Liver (tissue), 9 donors: Measurements from ENCODE around the gene PFN4. TPM values are rescaled to one million over a fixed set of nuclear protein-coding genes. Genes with fewer than 3 reads are reported as not detected.

Source experiments
- DNase-seq: peaks from one replicate; pipeline ENCODE4 v3.0.0-alpha.2; 2017; ENCODE audit warnings: low spot score
- H3K27ac ChIP-seq, 2 donors: one replicate each; pipeline ENCODE4 v1.7.0; 2013; ENCODE audit warnings: inconsistent platforms in 2 of 2, low read length in 2 of 2, control low read depth in 1 of 2, low read depth in 1 of 2, mild to moderate bottlenecking in 1 of 2
- H3K27me3 ChIP-seq, 4 donors: one replicate each; pipeline versions ENCODE4 v1.6.1 to v1.7.0; 2013; ENCODE audit warnings: low read length in 3 of 4, inconsistent platforms in 1 of 4, mild to moderate bottlenecking in 1 of 4, moderate library complexity in 1 of 4; ENCODE audit not compliant: control insufficient read depth in 4 of 4, insufficient read depth in 4 of 4
- H3K36me3 ChIP-seq, 4 donors: one replicate each; pipeline versions ENCODE4 v1.6.1 to v1.7.0; 2013; ENCODE audit warnings: low read length in 3 of 4, mild to moderate bottlenecking in 3 of 4, low read depth in 1 of 4, moderate library complexity in 1 of 4; ENCODE audit not compliant: control insufficient read depth in 4 of 4, insufficient read depth in 3 of 4
- H3K4me1 ChIP-seq, 4 donors: one replicate each; pipeline versions ENCODE4 v1.6.1 to v1.7.0; 2013; ENCODE audit warnings: low read length in 3 of 4, mild to moderate bottlenecking in 3 of 4, moderate library complexity in 1 of 4; ENCODE audit not compliant: control insufficient read depth in 4 of 4, insufficient read depth in 4 of 4
- H3K4me3 ChIP-seq, 3 donors: one replicate each; pipeline versions ENCODE4 v1.6.1 to v1.7.0; 2013; ENCODE audit warnings: low read length in 3 of 3, control low read depth in 1 of 3, low read depth in 1 of 3, mild to moderate bottlenecking in 1 of 3
- H3K9ac ChIP-seq, 2 donors: one replicate each; pipeline ENCODE4 v1.7.0; 2013; ENCODE audit warnings: low read length in 2 of 2, mild to moderate bottlenecking in 2 of 2, moderate library complexity in 2 of 2, control low read depth in 1 of 2, low read depth in 1 of 2
- H3K9me3 ChIP-seq, 4 donors: one replicate each; pipeline versions ENCODE4 v1.6.1 to v1.7.0; 2013; ENCODE audit warnings: low read length in 3 of 4; ENCODE audit not compliant: control insufficient read depth in 4 of 4
- CTCF ChIP-seq: fragments of 150-350 bp; IDR thresholded peaks from 2 replicates; pipeline ENCODE4 v1.5.1; 2017; ENCODE audit warnings: improper control_type of control experiment, low read depth, low read length; ENCODE audit not compliant: missing input control
- FOXA1 ChIP-seq: IDR thresholded peaks from 2 replicates; pipeline ENCODE4 v1.6.1; 2016; ENCODE audit warnings: antibody characterized with exemption
- GABPA ChIP-seq, 2 donors: IDR thresholded peaks in 1 of 2; conservative IDR thresholded peaks in 1 of 2; 2 replicates each; pipeline ENCODE4 v1.6.1; 2016; ENCODE audit warnings: antibody characterized with exemption in 2 of 2, mild to moderate bottlenecking in 1 of 2, moderate library complexity in 1 of 2
- HNF4A ChIP-seq, 2 donors: conservative IDR thresholded peaks; 2 replicates each; pipeline ENCODE4 v1.6.1; 2016; ENCODE audit warnings: antibody characterized with exemption in 2 of 2, mild to moderate bottlenecking in 2 of 2
- HNF4G ChIP-seq: IDR thresholded peaks from 2 replicates; pipeline ENCODE4 v1.6.1; 2016; ENCODE audit warnings: antibody characterized with exemption
- JUND ChIP-seq, 2 donors: IDR thresholded peaks; 2 replicates each; pipeline ENCODE4 v1.6.1; 2016; ENCODE audit warnings: antibody characterized with exemption in 2 of 2
- MAX ChIP-seq: IDR thresholded peaks from 2 replicates; pipeline ENCODE4 v1.6.1; 2016; ENCODE audit warnings: antibody characterized with exemption
- NR2F2 ChIP-seq: IDR thresholded peaks from 2 replicates; pipeline ENCODE4 v1.6.1; 2016; ENCODE audit warnings: antibody characterized with exemption
- RAD21 ChIP-seq, 2 donors: IDR thresholded peaks; 2 replicates each; pipeline ENCODE4 v1.6.1; 2016; ENCODE audit warnings: antibody characterized with exemption in 2 of 2, mild to moderate bottlenecking in 2 of 2
- RXRA ChIP-seq, 2 donors: IDR thresholded peaks; 2 replicates each; pipeline ENCODE4 v1.6.1; 2017 to 2018; ENCODE audit warnings: antibody characterized with exemption in 2 of 2, mild to moderate bottlenecking in 1 of 2
- SP1 ChIP-seq: IDR thresholded peaks from 2 replicates; pipeline ENCODE4 v1.6.1; 2018; ENCODE audit warnings: antibody characterized with exemption, mild to moderate bottlenecking
- TAF1 ChIP-seq: conservative IDR thresholded peaks from 2 replicates; pipeline ENCODE4 v1.6.1; 2016; ENCODE audit warnings: antibody characterized with exemption, mild to moderate bottlenecking
- YY1 ChIP-seq: IDR thresholded peaks from 2 replicates; pipeline ENCODE4 v1.6.1; 2016; ENCODE audit warnings: antibody characterized with exemption, mild to moderate bottlenecking
- WGBS: extraction: QIAGEN DNeasy Blood & Tissue Kit; methylation state at CpG from one replicate; pipeline ENCODE4 v1.1.7; 2013; 5-methylcytosine and 5-hydroxymethylcytosine counted together
- polyA plus RNA-seq, 2 donors: library from polyadenylated mRNA; stranded (reverse) in 1 of 2; unstranded in 1 of 2; fragments of 200-250 nt in 1 of 2; fragments of >200 nt in 1 of 2; fragmentation: Nextera tagmentation in 1 of 2; extraction: Ambion mirVana in 1 of 2; gene quantifications; one replicate each; pipeline versions ENCODE4 v1.2.1 to v1.2.3, GENCODE V29; 2013 to 2015
- total RNA-seq, 2 donors: library from RNA; depleted of rRNA; stranded (reverse); fragments of >200 nt; gene quantifications; one replicate each; pipeline ENCODE4 v1.2.3, GENCODE V29; 2014
- TF ChIP-seq, protein P1 (sequence below): IDR thresholded peaks from 2 replicates; pipeline ENCODE4 v1.6.1; 2016; ENCODE audit warnings: antibody characterized with exemption
- TF ChIP-seq, protein P2 (sequence below): IDR thresholded peaks from 2 replicates; pipeline ENCODE4 v1.6.1; 2016; ENCODE audit warnings: antibody characterized with exemption, mild to moderate bottlenecking
- donor health status: healthy.
- donor health status: healthy.
- donor health status: healthy.
- donor health status: healthy.
- donor health status: healthy.

PFN4 gene
- total and polyA plus RNA-seq, 4 donors, result 0.12 to 0.51 (median 0.40) TPM; not detected in 1

DNA sequence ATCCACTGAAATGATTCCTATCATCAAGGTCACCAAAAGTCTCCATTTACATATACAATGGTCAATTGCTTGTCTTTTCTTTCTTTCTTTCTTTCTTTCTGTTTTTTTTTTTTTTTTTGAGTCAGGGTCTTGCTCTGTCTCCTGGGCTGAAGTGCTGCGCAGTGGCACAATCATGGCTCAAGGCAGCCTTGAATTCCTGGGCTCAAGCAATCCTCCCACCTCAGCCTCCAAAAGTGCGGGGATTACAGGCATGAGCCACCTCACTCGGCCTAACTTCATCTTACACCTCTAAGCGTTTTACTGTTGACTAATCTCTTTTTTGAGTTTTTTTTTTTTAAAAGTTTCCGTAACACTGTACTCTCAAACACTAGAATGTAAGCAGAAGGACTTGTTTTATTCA, 47.9 kb downstream of the PFN4 start:
- TF ChIP-seq TAF1 (no peak), HNF4A (conservative IDR thresholded peaks at IDR 0.05) (no peak), HNF4G (no peak), RXRA (IDR thresholded peaks at IDR 0.05) (no peak)
- TF ChIP-seq, protein P1, sequence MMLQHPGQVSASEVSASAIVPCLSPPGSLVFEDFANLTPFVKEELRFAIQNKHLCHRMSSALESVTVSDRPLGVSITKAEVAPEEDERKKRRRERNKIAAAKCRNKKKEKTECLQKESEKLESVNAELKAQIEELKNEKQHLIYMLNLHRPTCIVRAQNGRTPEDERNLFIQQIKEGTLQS, result no peak
- Histone ChIP-seq H3K4me3 (peak overlapping the region; percentile 55 to 97 (median 81)), H3K27me3 (no peaks in the 10 kb centered on the region), H3K9ac (peak overlapping the region; percentile 61 to 65), H3K36me3 (peaks cover 0 to 22% (median 10%) of the 10 kb centered on the region in 4 donors), H3K9me3 (no peaks in the 10 kb centered on the region), H3K4me1 (peaks cover 1 to 22% (median 9%) of the 10 kb centered on the region in 4 donors), H3K27ac (no peak overlapping the region)
- 71% methylated on average over 5 of the region's 5 CpGs for WGBS
- DNase-seq, result no peak

- 91% methylated on average over 6 of the region's 6 CpGs for WGBS
Measured at GRCh38 chr2:24073816-24074215, 49.3 kb downstream of the PFN4 start.

GRCh38 chr2:24072259-24072658, 50.9 kb downstream of the PFN4 start:
- WGBS, result 72% methylated on average over 4 of the region's 4 CpGs
- H3K4me3 ChIP-seq, result no peak overlapping the region
- peaks cover 1 to 47% (median 19%) of the 10 kb centered on the region in 4 donors for H3K36me3 ChIP-seq
- H3K9ac ChIP-seq, result no peak overlapping the region
- no peaks in the 10 kb centered on the region for H3K27me3 ChIP-seq
- no peaks in the 10 kb centered on the region for H3K9me3 ChIP-seq
- peaks cover 1 to 16% (median 9%) of the 10 kb centered on the region in 4 donors for H3K4me1 ChIP-seq
- no peak for DNase-seq
- no peak overlapping the region for H3K27ac ChIP-seq
- TF ChIP-seq SP1 (no peak), HNF4G (no peak), RXRA (IDR thresholded peaks at IDR 0.05) (no peak), YY1 (no peak), RAD21 (IDR thresholded peaks at IDR 0.05) (no peak), CTCF (no peak), FOXA1 (no peak), TAF1 (no peak), JUND (IDR thresholded peaks at IDR 0.05) (no peak), NR2F2 (no peak), HNF4A (conservative IDR thresholded peaks at IDR 0.05) (no peak), MAX (no peak)
- TF ChIP-seq, protein P2, sequence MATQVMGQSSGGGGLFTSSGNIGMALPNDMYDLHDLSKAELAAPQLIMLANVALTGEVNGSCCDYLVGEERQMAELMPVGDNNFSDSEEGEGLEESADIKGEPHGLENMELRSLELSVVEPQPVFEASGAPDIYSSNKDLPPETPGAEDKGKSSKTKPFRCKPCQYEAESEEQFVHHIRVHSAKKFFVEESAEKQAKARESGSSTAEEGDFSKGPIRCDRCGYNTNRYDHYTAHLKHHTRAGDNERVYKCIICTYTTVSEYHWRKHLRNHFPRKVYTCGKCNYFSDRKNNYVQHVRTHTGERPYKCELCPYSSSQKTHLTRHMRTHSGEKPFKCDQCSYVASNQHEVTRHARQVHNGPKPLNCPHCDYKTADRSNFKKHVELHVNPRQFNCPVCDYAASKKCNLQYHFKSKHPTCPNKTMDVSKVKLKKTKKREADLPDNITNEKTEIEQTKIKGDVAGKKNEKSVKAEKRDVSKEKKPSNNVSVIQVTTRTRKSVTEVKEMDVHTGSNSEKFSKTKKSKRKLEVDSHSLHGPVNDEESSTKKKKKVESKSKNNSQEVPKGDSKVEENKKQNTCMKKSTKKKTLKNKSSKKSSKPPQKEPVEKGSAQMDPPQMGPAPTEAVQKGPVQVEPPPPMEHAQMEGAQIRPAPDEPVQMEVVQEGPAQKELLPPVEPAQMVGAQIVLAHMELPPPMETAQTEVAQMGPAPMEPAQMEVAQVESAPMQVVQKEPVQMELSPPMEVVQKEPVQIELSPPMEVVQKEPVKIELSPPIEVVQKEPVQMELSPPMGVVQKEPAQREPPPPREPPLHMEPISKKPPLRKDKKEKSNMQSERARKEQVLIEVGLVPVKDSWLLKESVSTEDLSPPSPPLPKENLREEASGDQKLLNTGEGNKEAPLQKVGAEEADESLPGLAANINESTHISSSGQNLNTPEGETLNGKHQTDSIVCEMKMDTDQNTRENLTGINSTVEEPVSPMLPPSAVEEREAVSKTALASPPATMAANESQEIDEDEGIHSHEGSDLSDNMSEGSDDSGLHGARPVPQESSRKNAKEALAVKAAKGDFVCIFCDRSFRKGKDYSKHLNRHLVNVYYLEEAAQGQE, result no peak
- TF ChIP-seq, protein P1, result no peak

More at GRCh38 chr2:24073816-24074215, 49.3 kb downstream of the PFN4 start:
- peaks cover 0 to 34% (median 11%) of the 10 kb centered on the region in 4 donors for H3K36me3 ChIP-seq
- peaks cover 1 to 22% (median 9%) of the 10 kb centered on the region in 4 donors for H3K4me1 ChIP-seq
- DNase-seq, result no peak
- H3K9ac ChIP-seq, result no peak overlapping the region
- H3K27me3 ChIP-seq, result no peaks in the 10 kb centered on the region
- no peak overlapping the region for H3K27ac ChIP-seq
- H3K9me3 ChIP-seq, result no peaks in the 10 kb centered on the region
- TF ChIP-seq FOXA1 (no peak), CTCF (no peak), SP1 (no peak), GABPA (IDR thresholded peaks at IDR 0.05 in 1 of 2, conservative IDR thresholded peaks at IDR 0.05 in 1 of 2) (no peak), HNF4A (conservative IDR thresholded peaks at IDR 0.05) (no peak), YY1 (no peak)
- TF ChIP-seq, protein P1, result no peak
- H3K4me3 ChIP-seq, result no peak overlapping the region
